PC-3 (cell line): ENCODE measurements around the gene LCE1D. TPM values are rescaled to one million over a fixed set of nuclear protein-coding genes. Genes with fewer than 3 reads are reported as not detected.

Experiments used
- ATAC-seq: fragments of 200-7000 bp; cut with Tn5 transposase; 2 replicates; pipeline ENCODE4 v1.9.1; 2020; ENCODE audit warnings: mild to moderate bottlenecking, moderate library complexity
- BruUV-seq: library from RNA; stranded (reverse); fragments of 400-500 nt; replicated peaks from 2 replicates; lab custom pipeline; 2021; lab: Mats Ljungman, UMichigan
- CTCF ChIA-PET: fragments of 300-600 bp; sonication (Branson Sonifier 250); formaldehyde crosslinking; loops from one replicate; lab custom pipeline; 2022; ENCODE audit warnings: antibody characterized with exemption; lab: Charles Lee
- POLR2A ChIA-PET: fragments of 300-600 bp; sonication (Branson Sonifier 250); formaldehyde crosslinking; loops from one replicate; lab custom pipeline; 2022; ENCODE audit warnings: antibody characterized with exemption; ENCODE audit not compliant: unreplicated experiment; lab: Charles Lee
- DNase-seq: peaks from one replicate; pipeline ENCODE4 v3.0.0-alpha.2; 2015
- H2AFZ ChIP-seq: fragments of 300-600 bp; sonication (generic); 2 replicates; pipeline ENCODE4 v1.6.0; 2016; ENCODE audit warnings: antibody characterized with exemption, low read length
- H3F3A ChIP-seq: fragments of 300-600 bp; sonication (generic); one replicate; pipeline ENCODE4 v1.6.0; 2017; ENCODE audit warnings: antibody characterized with exemption, low read length, control low read depth, mild to moderate bottlenecking; ENCODE audit not compliant: unreplicated experiment
- H3K27ac ChIP-seq: fragments of 300-600 bp; sonication (generic); 2 replicates; pipeline ENCODE4 v1.5.1; 2016; ENCODE audit warnings: mild to moderate bottlenecking, low read length
- H3K27me3 ChIP-seq: fragments of 300-600 bp; sonication (generic); 2 replicates; pipeline ENCODE4 v1.6.1; 2016; ENCODE audit warnings: low read length, mixed read lengths
- H3K36me3 ChIP-seq: fragments of 300-600 bp; sonication (generic); 2 replicates; pipeline ENCODE4 v1.6.1; 2016; ENCODE audit warnings: low read depth, mixed run types, low read length, mixed read lengths
- H3K4me1 ChIP-seq: fragments of 300-600 bp; sonication (generic); 2 replicates; pipeline ENCODE4 v1.5.1; 2016; ENCODE audit warnings: low read length; ENCODE audit not compliant: insufficient read depth
- H3K4me2 ChIP-seq: fragments of 300-600 bp; sonication (generic); 2 replicates; pipeline ENCODE4 v1.6.0; 2016; ENCODE audit warnings: low read length
- H3K4me3 ChIP-seq: fragments of 300-600 bp; sonication (generic); 2 replicates; pipeline ENCODE4 v1.5.1; 2016; ENCODE audit warnings: mild to moderate bottlenecking, low read length, mixed read lengths
- H3K79me2 ChIP-seq: fragments of 300-600 bp; sonication (generic); 2 replicates; pipeline ENCODE4 v1.6.1; 2017; ENCODE audit warnings: low read length, mixed read lengths
- H3K9ac ChIP-seq: fragments of 300-600 bp; sonication (generic); 2 replicates; pipeline ENCODE4 v1.6.0; 2016; ENCODE audit warnings: mild to moderate bottlenecking, low read length
- H3K9me2 ChIP-seq: fragments of 300-600 bp; sonication (generic); replicated peaks from 2 replicates; pipeline ENCODE4 v1.6.1; 2016; ENCODE audit warnings: mixed run types, low read length, mixed read lengths
- H3K9me3 ChIP-seq: fragments of 300-600 bp; sonication (generic); 2 replicates; pipeline ENCODE4 v1.6.1; 2016; ENCODE audit warnings: low read length, mixed read lengths
- H4K20me1 ChIP-seq: fragments of 300-600 bp; sonication (generic); 2 replicates; pipeline ENCODE4 v1.6.1; 2016; ENCODE audit warnings: low read length, mixed read lengths
- CTCF ChIP-seq: fragments of 300-600 bp; sonication (generic); conservative IDR thresholded peaks from 2 replicates; pipeline ENCODE4 v1.5.1; 2017; ENCODE audit warnings: antibody characterized with exemption, low read depth, mild to moderate bottlenecking, low read length
- EZH2 ChIP-seq: fragments of 300-600 bp; sonication (generic); IDR thresholded peaks from one replicate; pipeline ENCODE4 v1.6.1; 2017; ENCODE audit warnings: antibody characterized with exemption, mild to moderate bottlenecking, low read length; ENCODE audit not compliant: unreplicated experiment
- EZH2phosphoT487 ChIP-seq: fragments of 300-600 bp; sonication (generic); IDR thresholded peaks from 2 replicates; pipeline ENCODE4 v1.6.1; 2018; ENCODE audit warnings: mild to moderate bottlenecking, antibody characterized with exemption, low read length, borderline replicate concordance
- intact Hi-C: fragments of 100-400 bp; cut with micrococcal nuclease; formaldehyde crosslinking; loops from 2 replicates; pipeline ENCODE4 v1.9.0; 2023
- total RNA-seq: library from RNA; depleted of rRNA; stranded (reverse); fragments of >200 nt; gene quantifications from 2 replicates; pipeline ENCODE4 v1.2.3, GENCODE V29; 2014

LCE1D gene
- total RNA-seq, 1 experiment from 2014 or later: not detected

GRCh38 chr1:152757747-152758146, 38.8 kb upstream of the LCE1D start, which contains the start of gene KPRP:
Gene KPRP (plus strand): TSS chr1:152758025. CDS start chr1:152759589, 1,564 bp downstream.
- ChIA-PET CTCF (no interaction called here), POLR2A (no interaction called here)
- no peak within 1 kb of the TSS for H3K9ac ChIP-seq
- H3K27ac ChIP-seq: no peak within 1 kb of the TSS
- H3K36me3 ChIP-seq: no peaks in the 10 kb centered on the region
- H3F3A ChIP-seq: no peaks in the 10 kb centered on the region
- TF ChIP-seq EZH2phosphoT487: no peak
- no peak for TF ChIP-seq EZH2
- no peak for TF ChIP-seq CTCF
- H3K9me2 ChIP-seq: no peaks in the 10 kb centered on the region; the same call in 1 of the 2 replicates
- H3K79me2 ChIP-seq: no peaks in the 10 kb centered on the region
- peaks cover 8% of the 10 kb centered on the region; the same call in 1 of the 2 replicates for H3K27me3 ChIP-seq
- H3K9me3 ChIP-seq: no peaks in the 10 kb centered on the region
- DNase-seq: no peak
- H4K20me1 ChIP-seq: no peaks in the 10 kb centered on the region
- no TSS peak for BruUV-seq
- H3K4me2 ChIP-seq: no peak within 1 kb of the TSS
- intact Hi-C loops: no loop called here
- H2AFZ ChIP-seq: no peak within 1 kb of the TSS
- H3K4me3 ChIP-seq: no peak within 1 kb of the TSS
- no peak for ATAC-seq
- H3K4me1 ChIP-seq: peaks cover 3% of the 10 kb centered on the region

GRCh38 chr1:152758636-152759035, 37.9 kb upstream of the LCE1D start:
- ChIA-PET CTCF (no interaction called here), POLR2A (no interaction called here)
- Histone ChIP-seq H3K36me3 (no peaks in the 10 kb centered on the region), H3K9me3 (no peaks in the 10 kb centered on the region), H2AFZ (no peak overlapping the region), H3K9ac (no peak overlapping the region), H3K79me2 (no peaks in the 10 kb centered on the region), H3K4me3 (no peak overlapping the region), H3F3A (no peaks in the 10 kb centered on the region), H3K4me2 (no peak overlapping the region), H3K27me3 (peaks cover 8% of the 10 kb centered on the region; the same call in 1 of the 2 replicates), H3K9me2 (no peaks in the 10 kb centered on the region; the same call in 1 of the 2 replicates), H3K27ac (no peak overlapping the region), H3K4me1 (no peaks in the 10 kb centered on the region; the same call in 1 of the 2 replicates), H4K20me1 (no peaks in the 10 kb centered on the region)
- intact Hi-C loops: no loop called here
- DNase-seq (no peak), ATAC-seq (no peak)
- no peak for TF ChIP-seq EZH2phosphoT487
- BruUV-seq: no TSS peak

- H3K9me3 ChIP-seq: no peaks in the 10 kb centered on the region
- BruUV-seq: no TSS peak
- no peaks in the 10 kb centered on the region for H3K79me2 ChIP-seq
- no peak overlapping the region for H3K27ac ChIP-seq
- H3K36me3 ChIP-seq: no peaks in the 10 kb centered on the region
- H3K4me1 ChIP-seq: no peaks in the 10 kb centered on the region; the same call in 1 of the 2 replicates
- TF ChIP-seq EZH2phosphoT487: no peak
- no peak for TF ChIP-seq CTCF
- TF ChIP-seq EZH2: no peak
- no peaks in the 10 kb centered on the region for H3K9me2 ChIP-seq
- CTCF ChIA-PET: no interaction called here
- no peak overlapping the region for H3K4me3 ChIP-seq
- ATAC-seq (no peak), DNase-seq (no peak)
- H2AFZ ChIP-seq: no peak overlapping the region
- POLR2A ChIA-PET: no interaction called here
- no peaks in the 10 kb centered on the region for H4K20me1 ChIP-seq
- H3F3A ChIP-seq: no peaks in the 10 kb centered on the region
- peaks cover 8% of the 10 kb centered on the region; the same call in 1 of the 2 replicates for H3K27me3 ChIP-seq
- no peak overlapping the region for H3K9ac ChIP-seq
- intact Hi-C loops: no loop called here
- H3K4me2 ChIP-seq: no peak overlapping the region
These were observed 36.9 kb upstream of the LCE1D start for GRCh38 chr1:152759453-152760173.
